Activated CD8-positive, alpha-beta memory T cell treated with anti-CD3 and anti-CD28 coated beads, Interleukin-2, amount 50 U/mL, for 48 hours (primary cell): ENCODE data around the gene MBD5.

Source experiments
- DNase-seq: peaks from one replicate; pipeline ENCODE4 v3.0.0-alpha.2; 2020

Gene MBD5

GRCh38 chr2:148023861-148024260 lies 3.0 kb downstream of the MBD5 start:
- DNase-seq = no peak

GRCh38 chr2:148026573-148026972 lies 5.7 kb downstream of the MBD5 start:
- no peak for DNase-seq

- DNase-seq = no peak
Measured at GRCh38 chr2:148027822-148028221, 6.9 kb downstream of the MBD5 start.

GRCh38 chr2:148028781-148029180 lies 7.9 kb downstream of the MBD5 start:
- no peak for DNase-seq

- DNase-seq = no peak
Measured at GRCh38 chr2:148031152-148031551, 10.3 kb downstream of the MBD5 start.

GRCh38 chr2:148032215-148032614 lies 11.3 kb downstream of the MBD5 start:
- DNase-seq = no peak

- DNase-seq = no peak
Measured at GRCh38 chr2:148039783-148040182, 18.9 kb downstream of the MBD5 start.

- DNase-seq = no peak
Measured at GRCh38 chr2:148042219-148042618, 21.3 kb downstream of the MBD5 start.

- DNase-seq = no peak
Measured at GRCh38 chr2:148044322-148044721, 23.4 kb downstream of the MBD5 start.

- no peak for DNase-seq
Measured at GRCh38 chr2:148046802-148047201, 25.9 kb downstream of the MBD5 start.

GRCh38 chr2:148048475-148049221 lies 27.8 kb downstream of the MBD5 start:
- no peak for DNase-seq

GRCh38 chr2:148049284-148049683 lies 28.4 kb downstream of the MBD5 start:
- DNase-seq = no peak

- DNase-seq = no peak
Measured at GRCh38 chr2:148052687-148053086, 31.8 kb downstream of the MBD5 start.

- DNase-seq = no peak
Measured at GRCh38 chr2:148058641-148059040, 37.8 kb downstream of the MBD5 start.

- no peak for DNase-seq
Measured at GRCh38 chr2:148063633-148064032, 42.7 kb downstream of the MBD5 start.

- no peak for DNase-seq
Measured at GRCh38 chr2:148065936-148066335, 45.0 kb downstream of the MBD5 start.

GRCh38 chr2:148067801-148068200 lies 46.9 kb downstream of the MBD5 start:
- no peak for DNase-seq

GRCh38 chr2:148071351-148071750 lies 50.5 kb downstream of the MBD5 start:
- DNase-seq = no peak

GRCh38 chr2:148096012-148096411 lies 75.1 kb downstream of the MBD5 start:
- no peak for DNase-seq

GRCh38 chr2:148102641-148103040 lies 81.8 kb downstream of the MBD5 start:
- no peak for DNase-seq

GRCh38 chr2:148103946-148104345 lies 83.1 kb downstream of the MBD5 start:
- no peak for DNase-seq

GRCh38 chr2:148106331-148106730 lies 85.4 kb downstream of the MBD5 start:
- DNase-seq = no peak

- DNase-seq = no peak
Measured at GRCh38 chr2:148108385-148108784, 87.5 kb downstream of the MBD5 start.

GRCh38 chr2:148110184-148110583 lies 89.3 kb downstream of the MBD5 start:
- no peak for DNase-seq

GRCh38 chr2:148122788-148123187 lies 101.9 kb downstream of the MBD5 start:
- DNase-seq = no peak
